Measurements from ENCODE around the gene ELOF1. TPM values are rescaled to one million over a fixed set of nuclear protein-coding genes. Genes with fewer than 3 reads are reported as not detected.

Gene ELOF1
- total and polyA plus RNA-seq, 12 donors, result 24.9 to 91.0 (median 31.7) TPM

GRCh38 chr19:11563532-11563931 is 4.5 kb upstream of the ELOF1 start:
- Histone ChIP-seq H3K4me3 (no peak overlapping the region), H3K27ac (no peak overlapping the region), H3K27me3 (no peaks in the 10 kb centered on the region), H3K4me1 (peaks cover 4 to 27% (median 14%) of the 10 kb centered on the region in 9 donors), H3K9me3 (no peaks in the 10 kb centered on the region), H3K36me3 (peaks cover 0 to 2% (median 0%) of the 10 kb centered on the region in 9 donors)
- intact Hi-C loops (cut with DNase I), result no loop called here
- ATAC-seq, result no peak
- no peak for TF ChIP-seq CTCF (IDR thresholded peaks at IDR 0.05)
- 76 to 87% methylated on average over 8 of the region's 8 CpGs for WGBS, 2 donors
- DNase-seq, result no peak

DNA sequence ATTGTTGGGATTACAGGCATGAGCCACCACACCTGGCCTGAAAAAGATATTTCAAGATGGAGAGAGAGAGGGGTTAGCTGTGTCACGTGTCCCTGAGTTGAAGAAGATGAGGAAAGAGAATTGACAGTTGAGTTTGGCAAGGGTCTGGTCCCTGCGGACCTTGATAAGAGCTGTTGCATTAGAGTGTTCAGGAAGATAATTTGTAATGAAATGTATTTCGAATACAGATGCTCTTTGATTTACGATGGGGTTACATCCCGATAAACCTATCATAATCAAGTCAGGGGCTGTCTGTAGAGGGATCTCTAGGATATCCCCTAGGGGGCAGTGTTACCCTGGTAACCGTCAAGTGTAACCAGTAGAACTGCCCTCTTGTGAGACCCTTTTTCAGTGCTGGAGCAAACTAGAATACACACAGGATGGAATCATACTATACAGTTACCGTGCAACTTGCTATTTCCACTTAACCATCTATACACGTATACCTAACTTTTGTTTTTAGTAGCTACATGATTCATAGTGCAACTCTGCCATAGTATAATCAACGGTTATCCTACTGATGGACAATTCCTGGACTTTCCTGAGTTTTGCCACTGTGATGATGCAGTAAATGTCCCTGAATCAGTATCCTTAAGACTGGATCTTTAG is 1.5 kb upstream of the ELOF1 start:
- intact Hi-C loops (cut with DNase I), result loop anchor here in 2 of 10 donors (2.0 kb wide), 1 partner anchor 26 kb away; no protein-coding TSS in a partner anchor
- peak in 6 of 8 donors; percentile 17 to 63 (median 46) for ATAC-seq

GRCh38 chr19:11556634-11557420 is 2.2 kb downstream of the ELOF1 start:
- no peak for TF ChIP-seq CTCF (IDR thresholded peaks at IDR 0.05)
- ATAC-seq, result no peak
- intact Hi-C loops (cut with DNase I), result no loop called here
- peaks cover 0 to 47% (median 16%) of the 10 kb centered on the region in 9 donors for H3K36me3 ChIP-seq
- no peak overlapping the region for H3K4me3 ChIP-seq
- no peaks in the 10 kb centered on the region for H3K27me3 ChIP-seq
- H3K9me3 ChIP-seq, result no peaks in the 10 kb centered on the region
- H3K4me1 ChIP-seq, result peaks cover 9 to 44% (median 36%) of the 10 kb centered on the region in 9 donors
- no peak for DNase-seq
- no peak overlapping the region for H3K27ac ChIP-seq
- 78% methylated on average over 4 of the region's 4 CpGs for WGBS, 2 donors

More for the DNA sequence above, 1.5 kb upstream of the ELOF1 start:
- Histone ChIP-seq H3K9me3 (no peaks in the 10 kb centered on the region), H3K36me3 (peaks cover 0 to 16% (median 0%) of the 10 kb centered on the region in 9 donors), H3K27me3 (no peaks in the 10 kb centered on the region), H3K4me3 (peak overlapping the region in 3 of 10 donors; percentile 85 to 91 (median 89)), H3K27ac (no peak overlapping the region), H3K4me1 (peaks cover 9 to 41% (median 33%) of the 10 kb centered on the region in 9 donors)
- WGBS, 2 donors, result 15 to 16% methylated on average over 9 of the region's 9 CpGs
- peak; percentile 29 to 80 (median 65) for TF ChIP-seq CTCF (IDR thresholded peaks at IDR 0.05)
- DNase-seq, result peak in 1 of 2 donors; percentile 58

DNA sequence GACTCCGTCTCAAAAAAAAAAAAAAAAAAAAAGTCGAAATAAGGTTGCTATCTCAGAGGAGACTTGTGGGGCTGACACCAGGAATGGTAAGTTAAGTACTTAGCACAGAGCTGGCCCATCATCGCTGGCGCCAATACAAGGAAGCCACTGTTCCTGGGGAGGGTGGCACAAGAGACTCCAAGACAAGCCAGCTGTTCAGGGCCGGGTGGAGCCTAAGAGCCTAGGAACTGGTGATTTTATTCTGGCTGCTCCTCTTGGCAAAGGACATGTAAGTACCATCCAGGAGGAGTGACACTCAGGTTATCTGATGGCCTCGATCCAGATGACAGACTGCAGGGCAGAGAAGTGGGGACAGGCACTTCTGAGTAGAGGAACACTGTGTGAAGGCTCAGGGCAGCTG is 3.8 kb downstream of the ELOF1 start:
- peaks cover 9 to 38% (median 31%) of the 10 kb centered on the region in 9 donors for H3K4me1 ChIP-seq
- H3K27me3 ChIP-seq, result no peaks in the 10 kb centered on the region
- no peak overlapping the region for H3K4me3 ChIP-seq
- TF ChIP-seq CTCF (IDR thresholded peaks at IDR 0.05), result no peak
- 68 to 74% methylated on average over 6 of the region's 6 CpGs for WGBS, 2 donors
- no peaks in the 10 kb centered on the region for H3K9me3 ChIP-seq
- peaks cover 0 to 50% (median 16%) of the 10 kb centered on the region in 9 donors for H3K36me3 ChIP-seq
- ATAC-seq (no peak), DNase-seq (no peak)
- peak overlapping the region in 1 of 10 donors; percentile 52 for H3K27ac ChIP-seq
- intact Hi-C loops (cut with DNase I), result no loop called here
